HepG2 (cell line): ENCODE results near the gene TBC1D4. TPM values are rescaled to one million over a fixed set of nuclear protein-coding genes. Genes with fewer than 3 reads are reported as not detected.
A peak's percentile ranks its signal among the peaks of the same experiment; 100 is the strongest.

Source experiments
- ELF3 ChIP-seq: IDR thresholded peaks from 2 replicates; pipeline ENCODE4 v1.6.1; 2016; ENCODE audit warnings: missing genetic modification reagents, missing compliant biosample characterization
- FOXK1 ChIP-seq: sonication (generic); formaldehyde crosslinking; IDR thresholded peaks from 2 replicates; pipeline ENCODE4 v1.4.0; 2020; ENCODE audit warnings: low read depth, missing genetic modification reagents, borderline replicate concordance
- GATA4 ChIP-seq: sonication (generic); IDR thresholded peaks from 2 replicates; pipeline ENCODE4 v1.6.1; 2016; ENCODE audit warnings: antibody characterized with exemption, low read depth, borderline replicate concordance
- HMG20A ChIP-seq: IDR thresholded peaks from 2 replicates; pipeline ENCODE4 v1.6.1; 2016; ENCODE audit warnings: borderline replicate concordance
- IRF2 ChIP-seq: IDR thresholded peaks from 2 replicates; pipeline ENCODE4 v1.6.1; 2018; ENCODE audit warnings: missing genetic modification reagents, missing compliant biosample characterization
- KLF9 ChIP-seq: IDR thresholded peaks from 2 replicates; pipeline ENCODE4 v1.6.1; 2016; ENCODE audit warnings: low read depth
- KMT2B ChIP-seq: IDR thresholded peaks from 2 replicates; pipeline ENCODE4 v1.6.1; 2016; ENCODE audit warnings: missing genetic modification reagents, missing compliant biosample characterization
- NFATC3 ChIP-seq: sonication (generic); formaldehyde crosslinking; IDR thresholded peaks from 2 replicates; pipeline ENCODE4 v1.5.1; 2020; ENCODE audit warnings: mild to moderate bottlenecking, missing genetic modification reagents
- RARA ChIP-seq: IDR thresholded peaks from 2 replicates; pipeline ENCODE4 v1.6.1; 2016; ENCODE audit warnings: missing genetic modification reagents, missing compliant biosample characterization
- RFX1 ChIP-seq: fragments of 450-650 bp; IDR thresholded peaks from 2 replicates; pipeline ENCODE4 v1.6.1; 2017
- RNF2 ChIP-seq: fragments of 450-650 bp; conservative IDR thresholded peaks from 2 replicates; pipeline ENCODE4 v1.6.1; 2016; ENCODE audit warnings: low read depth
- RXRB ChIP-seq: IDR thresholded peaks from 2 replicates; pipeline ENCODE4 v1.6.1; 2016; ENCODE audit warnings: borderline replicate concordance, missing genetic modification reagents, missing compliant biosample characterization
- SALL1 ChIP-seq: sonication (generic); formaldehyde crosslinking; IDR thresholded peaks from 2 replicates; pipeline ENCODE4 v1.8.0; 2022; ENCODE audit warnings: mild to moderate bottlenecking, missing genetic modification reagents
- SAP130 ChIP-seq: IDR thresholded peaks from 2 replicates; pipeline ENCODE4 v1.6.1; 2016; ENCODE audit warnings: low read depth
- SMYD3 ChIP-seq: sonication (generic); formaldehyde crosslinking; IDR thresholded peaks from 2 replicates; pipeline ENCODE4 v1.8.1; 2023; ENCODE audit warnings: mild to moderate bottlenecking, missing genetic modification reagents
- SNAI1 ChIP-seq: sonication (generic); formaldehyde crosslinking; IDR thresholded peaks from 2 replicates; pipeline ENCODE4 v1.5.0; 2020; ENCODE audit warnings: mild to moderate bottlenecking, missing genetic modification reagents, borderline replicate concordance
- TCF7 ChIP-seq: sonication (generic); IDR thresholded peaks from 2 replicates; pipeline ENCODE4 v1.6.1; 2016; ENCODE audit warnings: antibody characterized with exemption, low read depth
- THRA ChIP-seq: sonication (generic); formaldehyde crosslinking; IDR thresholded peaks from 2 replicates; pipeline ENCODE4 v1.4.0; 2020; ENCODE audit warnings: missing genetic modification reagents, borderline replicate concordance
- ZBTB3 ChIP-seq: sonication (generic); formaldehyde crosslinking; IDR thresholded peaks from 2 replicates; pipeline ENCODE4 v1.4.0; 2020; ENCODE audit warnings: low read depth, mild to moderate bottlenecking, moderate library complexity, missing genetic modification reagents, borderline replicate concordance
- ZNF788 ChIP-seq: sonication (generic); formaldehyde crosslinking; IDR thresholded peaks from 2 replicates; pipeline ENCODE4 v1.5.0; 2020; ENCODE audit warnings: mild to moderate bottlenecking, missing genetic modification reagents, borderline replicate concordance
- polyA plus RNA-seq, 8 experiments: library from polyadenylated mRNA; depleted of rRNA in 3 of 8; stranded (reverse) in 7 of 8; unstranded in 1 of 8; fragments of >200 nt; fragmentation: Illumina TruSeq in 4 of 8; extraction: Trizol in 4 of 8; gene quantifications; 2 replicates each; pipeline versions ENCODE4 v1.2.1 to v1.2.3, GENCODE V29; 2011 to 2016; ENCODE audit warnings: low read depth in 4 of 8, missing spikeins in 1 of 8, mixed read lengths in 1 of 8; ENCODE audit not compliant: insufficient read depth in 1 of 8
- total RNA-seq, 5 experiments: library from RNA; depleted of rRNA; stranded (reverse); fragments of >200 nt; fragmentation: Illumina TruSeq; extraction: Trizol; gene quantifications; 2 replicates each; pipeline ENCODE4 v1.2.3, GENCODE V29; 2016; ENCODE audit warnings: low read depth in 1 of 5
- TF ChIP-seq, protein P1 (sequence below), 2 experiments: sonication (generic) in 1 of 2; formaldehyde crosslinking in 1 of 2; IDR thresholded peaks; 2 replicates each; pipeline versions ENCODE4 v1.6.1 to v1.9.0; 2014 to 2022; ENCODE audit warnings: antibody characterized with exemption in 1 of 2, borderline replicate concordance in 1 of 2, inconsistent platforms in 1 of 2, low read depth in 1 of 2, missing genetic modification reagents in 1 of 2
- TF ChIP-seq, protein P2 (sequence below): sonication (generic); formaldehyde crosslinking; IDR thresholded peaks from 2 replicates; pipeline ENCODE4 v1.9.0; 2022; ENCODE audit warnings: missing genetic modification reagents, mild to moderate bottlenecking, borderline replicate concordance

Gene TBC1D4
- total and polyA plus RNA-seq, 2 of the 13 experiments (the other 11 are each of a cell fraction or from before 2014, with no cell fraction given) = 35.9 to 64.4 TPM

DNA sequence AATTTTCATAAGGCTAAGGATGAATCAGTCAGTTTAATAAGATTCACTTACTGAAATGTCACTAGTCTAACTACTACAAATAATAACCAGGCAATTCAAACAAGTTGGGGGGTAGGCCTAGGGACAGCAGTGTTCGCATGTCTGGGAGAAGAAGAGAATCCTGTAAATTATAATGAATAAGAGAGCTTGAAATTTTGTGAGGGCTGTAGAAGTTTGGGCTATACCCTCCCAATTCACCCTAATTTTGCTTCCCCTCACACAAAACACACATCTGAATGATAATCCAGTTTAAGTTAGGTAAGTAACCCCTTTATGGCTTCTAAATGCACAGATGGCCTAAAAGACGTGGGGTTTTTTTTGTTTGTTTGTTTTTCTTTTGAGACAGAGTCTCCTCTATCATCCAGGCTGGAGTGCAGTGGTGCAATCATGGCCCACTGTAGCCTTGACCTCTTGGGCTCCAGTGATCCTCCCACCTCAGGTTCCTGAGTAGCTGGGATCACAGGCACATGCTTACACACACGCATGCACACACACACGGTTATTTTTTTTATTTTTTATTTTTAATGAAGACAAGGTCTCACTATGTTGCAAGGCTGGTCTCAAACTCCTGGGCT is 69.9 kb downstream of the TBC1D4 start (continued):
- TF ChIP-seq NFATC3 (CRISPR knock-in tag) (no peak), RXRB (CRISPR knock-in tag) (peak; percentile 93), ELF3 (peak; percentile 59), SNAI1 (no peak), GATA4 (peak; percentile 53; the same call in 1 of the 2 replicates), ZBTB3 (CRISPR knock-in tag) (peak; percentile 99), KMT2B (CRISPR knock-in tag) (peak; percentile 34; the same call in 1 of the 2 replicates), RFX1 (no peak), SAP130 (CRISPR knock-in tag) (peak; percentile 82), ZNF788 (CRISPR knock-in tag) (0 out of 2 replicates have a peak, but pooled peaks have one; percentile 50), RARA (CRISPR knock-in tag) (peak; percentile 97), FOXK1 (peak; percentile 83; the same call in 1 of the 2 replicates), KLF9 (CRISPR knock-in tag) (0 out of 2 replicates have a peak, but pooled peaks have one; percentile 46), HMG20A (CRISPR knock-in tag) (peak; percentile 89), IRF2 (peak; percentile 84), SMYD3 (CRISPR knock-in tag) (no peak), SALL1 (CRISPR knock-in tag) (peak; percentile 99), RNF2 (no peak), TCF7 (peak; percentile 64; the same call in 1 of the 2 replicates), THRA (peak; percentile 87)
- TF ChIP-seq, protein P1, sequence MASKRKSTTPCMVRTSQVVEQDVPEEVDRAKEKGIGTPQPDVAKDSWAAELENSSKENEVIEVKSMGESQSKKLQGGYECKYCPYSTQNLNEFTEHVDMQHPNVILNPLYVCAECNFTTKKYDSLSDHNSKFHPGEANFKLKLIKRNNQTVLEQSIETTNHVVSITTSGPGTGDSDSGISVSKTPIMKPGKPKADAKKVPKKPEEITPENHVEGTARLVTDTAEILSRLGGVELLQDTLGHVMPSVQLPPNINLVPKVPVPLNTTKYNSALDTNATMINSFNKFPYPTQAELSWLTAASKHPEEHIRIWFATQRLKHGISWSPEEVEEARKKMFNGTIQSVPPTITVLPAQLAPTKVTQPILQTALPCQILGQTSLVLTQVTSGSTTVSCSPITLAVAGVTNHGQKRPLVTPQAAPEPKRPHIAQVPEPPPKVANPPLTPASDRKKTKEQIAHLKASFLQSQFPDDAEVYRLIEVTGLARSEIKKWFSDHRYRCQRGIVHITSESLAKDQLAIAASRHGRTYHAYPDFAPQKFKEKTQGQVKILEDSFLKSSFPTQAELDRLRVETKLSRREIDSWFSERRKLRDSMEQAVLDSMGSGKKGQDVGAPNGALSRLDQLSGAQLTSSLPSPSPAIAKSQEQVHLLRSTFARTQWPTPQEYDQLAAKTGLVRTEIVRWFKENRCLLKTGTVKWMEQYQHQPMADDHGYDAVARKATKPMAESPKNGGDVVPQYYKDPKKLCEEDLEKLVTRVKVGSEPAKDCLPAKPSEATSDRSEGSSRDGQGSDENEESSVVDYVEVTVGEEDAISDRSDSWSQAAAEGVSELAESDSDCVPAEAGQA (IDR thresholded peaks at IDR 0.05; ENCODE audit: low read depth) = no peak
- TF ChIP-seq, protein P1 (CRISPR knock-in tag; IDR thresholded peaks at IDR 0.05; ENCODE audit: borderline replicate concordance) = no peak
- TF ChIP-seq, protein P2, sequence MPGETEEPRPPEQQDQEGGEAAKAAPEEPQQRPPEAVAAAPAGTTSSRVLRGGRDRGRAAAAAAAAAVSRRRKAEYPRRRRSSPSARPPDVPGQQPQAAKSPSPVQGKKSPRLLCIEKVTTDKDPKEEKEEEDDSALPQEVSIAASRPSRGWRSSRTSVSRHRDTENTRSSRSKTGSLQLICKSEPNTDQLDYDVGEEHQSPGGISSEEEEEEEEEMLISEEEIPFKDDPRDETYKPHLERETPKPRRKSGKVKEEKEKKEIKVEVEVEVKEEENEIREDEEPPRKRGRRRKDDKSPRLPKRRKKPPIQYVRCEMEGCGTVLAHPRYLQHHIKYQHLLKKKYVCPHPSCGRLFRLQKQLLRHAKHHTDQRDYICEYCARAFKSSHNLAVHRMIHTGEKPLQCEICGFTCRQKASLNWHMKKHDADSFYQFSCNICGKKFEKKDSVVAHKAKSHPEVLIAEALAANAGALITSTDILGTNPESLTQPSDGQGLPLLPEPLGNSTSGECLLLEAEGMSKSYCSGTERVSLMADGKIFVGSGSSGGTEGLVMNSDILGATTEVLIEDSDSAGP = 0 out of 2 replicates have a peak, but pooled peaks have one; percentile 15
